Ovary (tissue), 9 donors: ENCODE data around the gene C3orf80. TPM values are rescaled to one million over a fixed set of nuclear protein-coding genes. Genes with fewer than 3 reads are reported as not detected.

ENCODE experiments used
- DNase-seq, 5 donors: peaks; one replicate each; pipeline ENCODE4 v3.0.0-alpha.2; 2019 to 2020
- H3K27ac ChIP-seq, 2 donors: fragments of 200-600 bp; one replicate each; pipeline versions ENCODE4 v1.5.1 to v1.8.0; 2019 to 2022
- H3K27me3 ChIP-seq: fragments of 200-600 bp; one replicate; pipeline ENCODE4 v1.8.0; 2022
- H3K36me3 ChIP-seq: fragments of 200-600 bp; sonication (generic); one replicate; pipeline ENCODE4 v1.5.1; 2019
- H3K4me1 ChIP-seq: one replicate; pipeline ENCODE4 v1.8.1; 2013; ENCODE audit warnings: mild to moderate bottlenecking, moderate library complexity; ENCODE audit not compliant: insufficient read depth
- H3K4me3 ChIP-seq: fragments of 200-600 bp; sonication (generic); one replicate; pipeline ENCODE4 v1.5.1; 2017
- H3K9me3 ChIP-seq, 2 donors: fragments of 200-600 bp in 1 of 2; sonication (generic) in 1 of 2; one replicate each; pipeline versions ENCODE4 v1.5.1 to v1.8.1; 2013 to 2019; ENCODE audit warnings: mild to moderate bottlenecking in 1 of 2, moderate library complexity in 1 of 2
- CTCF ChIP-seq, 3 donors: fragments of 450-650 bp in 2 of 3; fragments of 200-600 bp in 1 of 3; IDR thresholded peaks; one replicate each; pipeline versions ENCODE4 v1.5.1 to v1.8.0; 2016 to 2022; ENCODE audit warnings: antibody characterized with exemption in 3 of 3, mild to moderate bottlenecking in 1 of 3
- EP300 ChIP-seq: sonication (generic); formaldehyde crosslinking; IDR thresholded peaks from one replicate; pipeline ENCODE4 v1.6.1; 2017; ENCODE audit warnings: antibody characterized with exemption
- POLR2A ChIP-seq: fragments of 450-650 bp; IDR thresholded peaks from one replicate; pipeline ENCODE4 v1.6.1; 2017; ENCODE audit warnings: antibody characterized with exemption, mild to moderate bottlenecking, moderate library complexity
- WGBS, 3 donors: extraction: QIAGEN DNeasy Blood & Tissue Kit in 1 of 3; methylation state at CpG; one replicate each; pipeline versions ENCODE4 v1.1.5 to v1.1.7; 2013 to 2017; 5-methylcytosine and 5-hydroxymethylcytosine counted together
- intact Hi-C, 4 donors: fragments of 100-400 bp; cut with DNase I; formaldehyde crosslinking; loops; one replicate each; pipeline versions ENCODE4 v1.11.0 to v1.15.1; 2022 to 2023
- polyA plus RNA-seq, 2 donors: library from polyadenylated mRNA; stranded (reverse); fragments of 200-250 nt in 1 of 2; fragments of 350-450 nt in 1 of 2; fragmentation: Illumina TruSeq in 1 of 2; extraction: RNeasy Lipid Tissue Mini Kit (QIAGEN cat#74804) in 1 of 2; gene quantifications; one replicate each; pipeline ENCODE4 v1.2.3, GENCODE V29; 2013 to 2014
- total RNA-seq, 7 donors: library from RNA; depleted of rRNA in 2 of 7; stranded (reverse); fragments of >200 nt in 2 of 7; fragmentation: NEBNext Ultra II Directional in 3 of 7; extraction: Animal tissue kit (Norgen Biotek cat#: 25700) in 3 of 7; gene quantifications; one replicate each; pipeline versions ENCODE4 v1.1.0 to v1.2.4, GENCODE V29; 2016 to 2023
- donor health status: DM: no; HTN: no; CAD: no; lungs with moderate emphysema.
- donor health status: DM: no; HTN: no; CAD: no.
- donor health status: Bipolar disorder and iron deficiency.
- donor health status: DM: yes; HTN: yes; CAD: no.
- donor health status: DM: no; HTN: no; CAD: no.
- donor health status: DM: yes; HTN: yes; CAD: no.

Gene C3orf80
- total and polyA plus RNA-seq, 9 donors: 0.15 to 0.43 (median 0.32) TPM; not detected in 2

GRCh38 chr3:160192310-160193029 is 32.8 kb upstream of the C3orf80 start:
- Histone ChIP-seq H3K4me1 (no peaks in the 10 kb centered on the region), H3K27me3 (no peaks in the 10 kb centered on the region), H3K36me3 (no peaks in the 10 kb centered on the region), H3K4me3 (no peak overlapping the region), H3K27ac (no peak overlapping the region), H3K9me3 (no peaks in the 10 kb centered on the region)
- WGBS, 3 donors: 94 to 100% (median 96%) methylated on average over 1 of the region's 1 CpG
- intact Hi-C loops: no loop called here
- no peak for TF ChIP-seq CTCF (IDR thresholded peaks at IDR 0.05)
- TF ChIP-seq EP300: no peak
- TF ChIP-seq POLR2A: no peak
- no peak for DNase-seq

GRCh38 chr3:160193644-160194192 is 31.5 kb upstream of the C3orf80 start:
- Histone ChIP-seq H3K27ac (no peak overlapping the region), H3K36me3 (no peaks in the 10 kb centered on the region), H3K9me3 (no peaks in the 10 kb centered on the region), H3K4me1 (no peaks in the 10 kb centered on the region), H3K4me3 (no peak overlapping the region), H3K27me3 (no peaks in the 10 kb centered on the region)
- DNase-seq: no peak
- WGBS, 3 donors: 72 to 78% (median 77%) methylated on average over 6 of the region's 6 CpGs
- intact Hi-C loops: no loop called here
- TF ChIP-seq POLR2A (no peak), CTCF (IDR thresholded peaks at IDR 0.05) (no peak), EP300 (no peak)

- H3K27ac ChIP-seq: no peak overlapping the region
- intact Hi-C loops: no loop called here
- DNase-seq: no peak
- H3K36me3 ChIP-seq: no peaks in the 10 kb centered on the region
- no peak for TF ChIP-seq POLR2A
- TF ChIP-seq CTCF (IDR thresholded peaks at IDR 0.05): no peak
- TF ChIP-seq EP300: no peak
- WGBS, 3 donors: 81 to 98% (median 90%) methylated on average over 1 of the region's 1 CpG
- H3K4me3 ChIP-seq: no peak overlapping the region
- no peaks in the 10 kb centered on the region for H3K4me1 ChIP-seq
- no peaks in the 10 kb centered on the region for H3K9me3 ChIP-seq
- no peaks in the 10 kb centered on the region for H3K27me3 ChIP-seq
Observed at GRCh38 chr3:160194438-160194837, 30.8 kb upstream of the C3orf80 start.

DNA sequence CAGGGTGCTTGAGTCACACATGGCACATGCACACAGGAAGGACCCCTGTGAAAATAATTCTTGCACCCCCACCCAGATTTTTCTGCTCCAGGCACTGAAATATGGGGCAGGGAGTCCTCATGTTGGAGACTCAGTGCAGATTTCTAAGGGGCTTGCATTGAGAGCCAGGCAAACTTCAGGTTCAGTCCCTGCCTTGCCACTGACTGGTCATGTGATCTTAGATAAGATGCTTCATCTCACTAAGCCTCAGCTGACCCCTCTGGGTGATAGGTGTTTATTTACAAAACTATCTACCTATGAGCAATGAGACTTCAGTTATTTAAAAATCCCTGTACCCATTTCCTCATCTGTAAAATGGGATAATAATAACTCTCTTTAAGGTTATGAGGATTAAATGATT is 30.1 kb upstream of the C3orf80 start:
- TF ChIP-seq POLR2A (no peak), EP300 (no peak)
- H3K4me1 ChIP-seq: no peaks in the 10 kb centered on the region
- no peak for DNase-seq
- H3K4me3 ChIP-seq: no peak overlapping the region
- H3K9me3 ChIP-seq: no peaks in the 10 kb centered on the region
- H3K36me3 ChIP-seq: no peaks in the 10 kb centered on the region
- no peak overlapping the region for H3K27ac ChIP-seq
- no peaks in the 10 kb centered on the region for H3K27me3 ChIP-seq
- intact Hi-C loops: no loop called here

DNA sequence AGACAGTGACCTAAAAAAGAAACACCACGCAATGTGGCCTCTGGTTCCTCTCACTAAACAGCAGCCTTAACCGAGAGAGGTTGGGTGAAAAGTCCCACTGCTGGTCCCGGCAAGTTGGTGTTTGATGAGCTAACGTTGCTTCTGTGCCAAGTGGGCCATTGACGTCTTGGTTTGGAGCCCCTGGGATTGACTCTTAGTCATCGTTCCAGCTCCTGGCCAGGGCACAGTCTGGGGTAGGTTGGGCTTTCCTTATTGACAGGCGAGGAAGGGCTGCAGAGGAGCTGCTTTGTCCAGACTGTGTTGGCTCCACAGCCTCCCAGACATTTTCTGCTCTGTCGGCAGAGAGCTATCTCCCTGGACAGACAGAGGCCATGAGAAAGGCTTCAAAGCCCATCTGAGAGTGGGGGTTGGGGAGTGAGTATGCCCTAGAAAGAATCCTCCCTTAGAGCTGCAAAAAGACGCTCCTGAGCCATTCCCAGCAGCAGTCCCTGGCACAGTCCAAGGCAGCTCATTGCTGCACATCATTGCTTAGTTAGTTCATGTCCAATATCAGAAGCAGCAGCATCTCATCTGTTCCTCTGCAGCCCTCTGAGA is 28.6 kb upstream of the C3orf80 start:
- DNase-seq: no peak
- WGBS, 3 donors: 50 to 67% (median 60%) methylated on average over 9 of the region's 9 CpGs

More for the DNA sequence above, 28.6 kb upstream of the C3orf80 start:
- no peak for TF ChIP-seq POLR2A
- no peak for TF ChIP-seq CTCF (IDR thresholded peaks at IDR 0.05)
- no peak for TF ChIP-seq EP300
- intact Hi-C loops: no loop called here
- no peak overlapping the region for H3K27ac ChIP-seq
- no peaks in the 10 kb centered on the region for H3K4me1 ChIP-seq
- no peak overlapping the region for H3K4me3 ChIP-seq
- H3K27me3 ChIP-seq: no peaks in the 10 kb centered on the region
- H3K9me3 ChIP-seq: no peaks in the 10 kb centered on the region
- H3K36me3 ChIP-seq: no peaks in the 10 kb centered on the region
